Smooth muscle cell (in vitro differentiated cells): ENCODE measurements around the gene GLUL. TPM values are rescaled to one million over a fixed set of nuclear protein-coding genes. Genes with fewer than 3 reads are reported as not detected.

Source experiments
- DNase-seq: peaks from one replicate; lab custom pipeline; 2025; ENCODE audit not compliant: unreplicated experiment; lab: John Stamatoyannopoulos, UW
- H2AFZ ChIP-seq: fragments of 200-600 bp; sonication (generic); 2 replicates; pipeline ENCODE4 v1.6.0; 2016; ENCODE audit warnings: antibody characterized with exemption, low read depth, mild to moderate bottlenecking
- H3F3A ChIP-seq: fragments of 200-600 bp; sonication (generic); 2 replicates; pipeline ENCODE4 v1.6.0; 2017; ENCODE audit warnings: antibody characterized with exemption, low read depth
- H3K27ac ChIP-seq: fragments of 200-600 bp; sonication (generic); 2 replicates; pipeline ENCODE4 v1.5.1; 2016; ENCODE audit warnings: low read depth, mild to moderate bottlenecking
- H3K27me3 ChIP-seq: fragments of 200-600 bp; sonication (generic); 2 replicates; pipeline ENCODE4 v1.6.1; 2016; ENCODE audit warnings: low read depth, mild to moderate bottlenecking
- H3K36me3 ChIP-seq: fragments of 200-600 bp; sonication (generic); 2 replicates; pipeline ENCODE4 v1.5.1; 2016; ENCODE audit warnings: low read depth
- H3K4me1 ChIP-seq: fragments of 200-600 bp; sonication (generic); 2 replicates; pipeline ENCODE4 v1.5.1; 2016; ENCODE audit warnings: low read depth
- H3K4me2 ChIP-seq: fragments of 200-600 bp; sonication (generic); 2 replicates; pipeline ENCODE4 v1.6.0; 2016; ENCODE audit warnings: mild to moderate bottlenecking
- H3K4me3 ChIP-seq: fragments of 200-600 bp; sonication (generic); 2 replicates; pipeline ENCODE4 v1.5.1; 2016; ENCODE audit warnings: mild to moderate bottlenecking
- H3K79me2 ChIP-seq: fragments of 200-600 bp; sonication (generic); 2 replicates; pipeline ENCODE4 v1.6.0; 2016; ENCODE audit warnings: low read depth, mild to moderate bottlenecking
- H3K9ac ChIP-seq: fragments of 200-600 bp; sonication (generic); 2 replicates; pipeline ENCODE4 v1.6.0; 2016; ENCODE audit warnings: low read depth
- H3K9me3 ChIP-seq: fragments of 200-600 bp; sonication (generic); replicated peaks from 2 replicates; pipeline ENCODE4 v1.5.1; 2016; ENCODE audit warnings: low read depth
- H4K20me1 ChIP-seq: fragments of 200-600 bp; sonication (generic); 2 replicates; pipeline ENCODE4 v1.6.0; 2016; ENCODE audit warnings: low read depth
- whole genome bisulfite sequencing: methylation state at CpG from one replicate; pipeline ENCODE4 v1.1.7; 2016; ENCODE audit warnings: low lambda C conversion rate; 5-methylcytosine and 5-hydroxymethylcytosine counted together
- polyA plus RNA-seq: library from polyadenylated mRNA; unstranded; fragments of >200 nt; fragmentation: Nextera tagmentation; extraction: Ambion mirVana; gene quantifications from 2 replicates; pipeline ENCODE4 v1.2.1, GENCODE V29; 2016
- total RNA-seq: library from RNA; depleted of rRNA; stranded (reverse); fragments of >200 nt; gene quantifications from 2 replicates; pipeline ENCODE4 v1.2.3, GENCODE V29; 2014
- TF ChIP-seq, protein P1 (sequence below): fragments of 200-600 bp; sonication (generic); IDR thresholded peaks from 2 replicates; pipeline ENCODE4 v1.5.1; 2017; ENCODE audit warnings: borderline replicate concordance, mild to moderate bottlenecking, antibody characterized with exemption; ENCODE audit not compliant: insufficient read depth, poor library complexity, severe bottlenecking

The GLUL gene
- total and polyA plus RNA-seq, 2 experiments from 2014 or later: 108 to 127 TPM

DNA sequence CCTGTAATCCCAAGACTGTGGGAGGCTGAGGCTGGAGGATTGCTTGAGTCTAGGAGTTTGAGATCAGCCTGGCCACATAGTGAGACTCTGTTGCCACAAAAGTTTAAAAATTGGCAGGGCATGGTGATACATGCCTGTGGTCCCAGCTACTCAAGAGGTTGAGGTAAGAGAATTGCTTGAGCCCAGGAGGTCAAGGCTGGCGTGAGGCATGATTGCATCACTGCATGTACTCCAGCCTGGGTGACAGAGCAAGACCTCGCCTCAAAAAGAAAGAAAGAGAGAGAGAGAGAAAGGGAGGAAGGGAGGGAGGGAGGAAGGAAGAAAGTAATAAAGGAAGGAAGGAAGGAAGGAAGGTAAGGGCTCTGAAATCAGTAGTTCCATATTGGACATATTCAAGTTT, 25.0 kb downstream of the GLUL start:
- DNase-seq: no peak
- WGBS: 91% methylated on average over 2 of the region's 2 CpGs

GRCh38 chr1:182359645-182360044, 31.9 kb downstream of the GLUL start:
- no peaks in the 10 kb centered on the region for H3F3A ChIP-seq
- H3K9ac ChIP-seq: no peak overlapping the region
- TF ChIP-seq, protein P1, sequence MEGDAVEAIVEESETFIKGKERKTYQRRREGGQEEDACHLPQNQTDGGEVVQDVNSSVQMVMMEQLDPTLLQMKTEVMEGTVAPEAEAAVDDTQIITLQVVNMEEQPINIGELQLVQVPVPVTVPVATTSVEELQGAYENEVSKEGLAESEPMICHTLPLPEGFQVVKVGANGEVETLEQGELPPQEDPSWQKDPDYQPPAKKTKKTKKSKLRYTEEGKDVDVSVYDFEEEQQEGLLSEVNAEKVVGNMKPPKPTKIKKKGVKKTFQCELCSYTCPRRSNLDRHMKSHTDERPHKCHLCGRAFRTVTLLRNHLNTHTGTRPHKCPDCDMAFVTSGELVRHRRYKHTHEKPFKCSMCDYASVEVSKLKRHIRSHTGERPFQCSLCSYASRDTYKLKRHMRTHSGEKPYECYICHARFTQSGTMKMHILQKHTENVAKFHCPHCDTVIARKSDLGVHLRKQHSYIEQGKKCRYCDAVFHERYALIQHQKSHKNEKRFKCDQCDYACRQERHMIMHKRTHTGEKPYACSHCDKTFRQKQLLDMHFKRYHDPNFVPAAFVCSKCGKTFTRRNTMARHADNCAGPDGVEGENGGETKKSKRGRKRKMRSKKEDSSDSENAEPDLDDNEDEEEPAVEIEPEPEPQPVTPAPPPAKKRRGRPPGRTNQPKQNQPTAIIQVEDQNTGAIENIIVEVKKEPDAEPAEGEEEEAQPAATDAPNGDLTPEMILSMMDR: no peak
- WGBS: 75% methylated on average over 7 of the region's 7 CpGs
- H3K27me3 ChIP-seq: no peaks in the 10 kb centered on the region
- no peak overlapping the region for H3K4me3 ChIP-seq
- H3K9me3 ChIP-seq: no peaks in the 10 kb centered on the region
- H4K20me1 ChIP-seq: no peaks in the 10 kb centered on the region
- no peaks in the 10 kb centered on the region for H3K79me2 ChIP-seq
- no peak overlapping the region for H2AFZ ChIP-seq
- H3K27ac ChIP-seq: no peak overlapping the region
- DNase-seq: no peak
- peaks cover 24% of the 10 kb centered on the region for H3K4me1 ChIP-seq
- no peaks in the 10 kb centered on the region for H3K36me3 ChIP-seq
- no peak overlapping the region for H3K4me2 ChIP-seq

More for the DNA sequence above, 25.0 kb downstream of the GLUL start:
- no peak overlapping the region for H2AFZ ChIP-seq
- H3K36me3 ChIP-seq: no peaks in the 10 kb centered on the region
- H3K9ac ChIP-seq: no peak overlapping the region
- no peak overlapping the region for H3K4me3 ChIP-seq
- no peaks in the 10 kb centered on the region for H4K20me1 ChIP-seq
- TF ChIP-seq, protein P1: no peak
- no peaks in the 10 kb centered on the region for H3K4me1 ChIP-seq
- H3K79me2 ChIP-seq: no peaks in the 10 kb centered on the region
- H3K27me3 ChIP-seq: no peaks in the 10 kb centered on the region
- no peak overlapping the region for H3K27ac ChIP-seq
- no peaks in the 10 kb centered on the region for H3F3A ChIP-seq
- H3K9me3 ChIP-seq: no peaks in the 10 kb centered on the region
- H3K4me2 ChIP-seq: no peak overlapping the region

DNA sequence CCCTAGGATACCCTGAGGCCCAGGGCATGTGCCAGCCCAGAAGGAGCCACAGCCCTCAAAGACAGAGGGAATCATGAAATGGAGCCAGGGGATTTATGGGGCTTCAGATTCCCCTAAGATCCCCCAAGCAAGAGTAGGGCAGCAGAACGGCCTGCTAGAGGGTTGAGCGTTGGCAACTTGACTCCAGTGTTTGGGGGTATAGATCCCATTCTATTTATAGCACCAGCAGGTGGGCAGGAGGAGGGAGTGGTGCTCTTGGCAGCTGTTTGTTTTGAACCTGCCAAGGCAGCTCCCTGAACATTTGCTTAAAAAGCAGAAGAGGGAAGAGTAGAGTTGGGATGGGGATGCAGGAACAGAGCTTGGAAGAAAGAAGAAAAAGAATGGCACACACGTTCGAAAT, 33.7 kb downstream of the GLUL start:
- H3K4me1 ChIP-seq: peaks cover 24% of the 10 kb centered on the region
- DNase-seq: no peak
- no peak overlapping the region for H3K27ac ChIP-seq
- TF ChIP-seq, protein P1: no peak
- no peak overlapping the region for H3K4me3 ChIP-seq
- H3K36me3 ChIP-seq: no peaks in the 10 kb centered on the region
- H3K9ac ChIP-seq: no peak overlapping the region
- no peaks in the 10 kb centered on the region for H3K79me2 ChIP-seq
- H3K4me2 ChIP-seq: no peak overlapping the region
- 91% methylated on average over 4 of the region's 4 CpGs for WGBS
- no peak overlapping the region for H2AFZ ChIP-seq
- no peaks in the 10 kb centered on the region for H3K27me3 ChIP-seq
- H3K9me3 ChIP-seq: no peaks in the 10 kb centered on the region
- no peaks in the 10 kb centered on the region for H4K20me1 ChIP-seq
- H3F3A ChIP-seq: no peaks in the 10 kb centered on the region

- TF ChIP-seq, protein P1: no peak
- Histone ChIP-seq H3K79me2 (no peaks in the 10 kb centered on the region), H3K27ac (no peak overlapping the region), H2AFZ (no peak overlapping the region), H4K20me1 (no peaks in the 10 kb centered on the region), H3K4me2 (no peak overlapping the region), H3K27me3 (no peaks in the 10 kb centered on the region), H3K9ac (no peak overlapping the region), H3K36me3 (no peaks in the 10 kb centered on the region), H3F3A (no peaks in the 10 kb centered on the region), H3K4me3 (no peak overlapping the region), H3K9me3 (no peaks in the 10 kb centered on the region), H3K4me1 (peaks cover 24% of the 10 kb centered on the region)
- DNase-seq: no peak
- WGBS: 77% methylated on average over 2 of the region's 2 CpGs
Measured at GRCh38 chr1:182357171-182357570, 34.4 kb downstream of the GLUL start.
